Hematopoietic multipotent progenitor cell treated with erythropoietin and hydrocortisone succinate and interleukin-3 and kit ligand, for 17 days (in vitro differentiated cells): ENCODE data around the gene UBE2V1.
"Not testable (repeated sequence)": the region's sequence is repeated elsewhere in the genome, so short reads cannot be mapped to it uniquely, and the experiment has no call there.

Experiments used
- DNase-seq: peaks from one replicate; pipeline ENCODE4 v3.0.0-alpha.2; 2015; ENCODE audit warnings: low spot score

The UBE2V1 gene

GRCh38 chr20:50112512-50113419, at the start of gene UBE2V1:
TSS of gene UBE2V1 (minus strand) at chr20:50113150. CDS start at chr20:50113128, 22 bp downstream.
- DNase-seq, result peak; percentile 86

GRCh38 chr20:50161494-50161893, 48.5 kb upstream of the UBE2V1 start:
- not testable (repeated sequence) for DNase-seq

- peak; percentile 93 for DNase-seq
Observed at GRCh38 chr20:50153500-50154377, 40.8 kb upstream of the UBE2V1 start, which contains the start of gene PEDS1. TSS of gene PEDS1 (minus strand) at chr20:50153723. CDS start at chr20:50153637, 86 bp downstream.

DNA sequence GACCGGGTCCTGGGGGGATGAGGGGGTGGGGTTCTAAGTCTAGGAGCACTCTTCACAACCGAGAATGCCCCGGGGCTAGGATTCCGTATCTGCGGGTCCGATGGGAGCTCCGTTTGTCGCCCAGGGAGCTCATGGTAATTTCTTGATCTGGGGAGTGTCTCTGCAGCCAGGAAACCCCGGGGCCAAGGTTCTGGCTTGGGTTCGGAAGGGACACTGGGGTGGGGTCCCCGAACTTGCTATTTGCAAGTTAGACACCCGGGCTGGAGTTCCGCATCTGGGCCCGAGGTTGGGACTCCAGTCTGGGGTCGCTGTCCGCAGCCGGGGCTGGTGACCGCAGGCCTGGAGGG, 40.2 kb upstream of the UBE2V1 start:
- DNase-seq, result no peak

- no peak for DNase-seq
Observed at GRCh38 chr20:50152394-50153152, 39.6 kb upstream of the UBE2V1 start.

DNA sequence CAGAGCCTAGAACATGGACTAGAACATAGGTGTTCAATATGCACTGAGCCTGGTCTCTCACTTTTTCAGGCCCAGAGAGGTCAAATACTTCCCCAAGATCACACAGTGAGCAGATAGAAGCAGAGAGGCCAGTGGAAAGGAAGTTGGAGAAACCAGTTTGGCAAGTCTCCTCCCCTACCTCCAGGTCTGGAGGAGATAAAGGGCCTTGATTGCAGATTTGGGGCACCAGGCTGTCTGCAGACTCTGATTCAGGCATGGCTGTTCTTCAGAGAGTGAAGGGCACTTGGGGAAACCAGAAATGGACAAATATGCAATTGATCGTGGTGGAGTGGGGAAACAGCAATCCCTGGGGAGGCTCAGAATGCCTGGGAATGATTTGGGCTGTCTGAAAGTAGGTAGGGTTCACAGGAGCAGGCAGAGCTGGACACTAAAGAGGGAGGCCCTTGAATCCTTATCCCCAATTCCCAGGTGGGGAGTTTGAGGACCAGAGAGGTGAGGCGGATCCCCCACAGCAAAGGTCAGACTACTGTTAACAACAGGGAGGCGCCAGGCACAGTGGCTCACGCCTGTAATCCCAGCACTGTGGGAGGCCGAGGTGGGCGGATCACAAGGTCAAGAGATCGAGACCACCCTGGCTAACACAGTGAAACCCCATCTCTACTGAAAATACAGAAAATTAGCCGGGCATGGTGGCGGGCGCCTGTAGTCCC, 38.2 kb upstream of the UBE2V1 start:
- peak; percentile 58 for DNase-seq

GRCh38 chr20:50149481-50150254, 36.7 kb upstream of the UBE2V1 start:
- DNase-seq, result no peak

GRCh38 chr20:50146732-50147662, 34.0 kb upstream of the UBE2V1 start:
- peak; percentile 52 for DNase-seq

GRCh38 chr20:50146214-50146613, 33.3 kb upstream of the UBE2V1 start:
- DNase-seq, result no peak

DNA sequence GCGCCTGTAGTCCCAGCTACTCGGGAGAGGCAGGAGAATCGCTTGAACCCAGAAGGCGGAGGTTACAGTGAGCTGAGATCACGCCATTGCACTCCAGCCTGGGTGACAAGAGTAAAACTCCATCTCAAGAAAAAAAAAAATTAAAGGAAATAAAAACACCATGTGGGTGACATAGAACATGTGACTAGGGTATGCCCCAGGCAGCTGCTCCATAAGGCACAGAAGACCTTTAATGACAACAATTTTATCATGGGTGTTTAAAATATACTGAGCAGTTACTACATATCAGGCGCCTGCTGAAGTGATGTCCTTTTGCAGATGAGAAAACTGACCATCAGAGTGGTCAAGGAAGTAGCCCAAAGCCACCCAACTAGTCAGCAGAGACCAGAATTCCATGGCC, 32.6 kb upstream of the UBE2V1 start:
- no peak for DNase-seq

GRCh38 chr20:50144362-50144761, 31.4 kb upstream of the UBE2V1 start:
- no peak for DNase-seq

DNA sequence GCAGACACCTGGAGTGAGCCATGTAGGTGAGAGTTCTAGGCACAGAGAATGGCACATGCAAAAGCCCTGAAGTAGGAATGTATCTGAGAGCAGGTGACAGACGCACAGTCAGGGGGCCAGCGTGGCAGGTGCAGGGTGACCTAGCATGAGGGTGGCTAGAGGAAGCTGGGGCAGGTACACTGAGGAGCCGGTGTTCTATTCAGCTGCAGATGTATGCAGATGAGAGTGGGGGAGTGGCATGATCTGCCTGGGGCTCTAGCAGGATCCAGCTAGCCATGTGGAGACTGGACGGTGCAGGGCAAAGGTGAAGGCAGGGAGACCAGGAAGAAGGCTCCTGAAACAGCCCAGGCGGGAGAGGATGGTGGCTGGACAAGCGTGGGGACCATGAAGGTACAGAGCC, 29.9 kb upstream of the UBE2V1 start:
- no peak for DNase-seq

DNA sequence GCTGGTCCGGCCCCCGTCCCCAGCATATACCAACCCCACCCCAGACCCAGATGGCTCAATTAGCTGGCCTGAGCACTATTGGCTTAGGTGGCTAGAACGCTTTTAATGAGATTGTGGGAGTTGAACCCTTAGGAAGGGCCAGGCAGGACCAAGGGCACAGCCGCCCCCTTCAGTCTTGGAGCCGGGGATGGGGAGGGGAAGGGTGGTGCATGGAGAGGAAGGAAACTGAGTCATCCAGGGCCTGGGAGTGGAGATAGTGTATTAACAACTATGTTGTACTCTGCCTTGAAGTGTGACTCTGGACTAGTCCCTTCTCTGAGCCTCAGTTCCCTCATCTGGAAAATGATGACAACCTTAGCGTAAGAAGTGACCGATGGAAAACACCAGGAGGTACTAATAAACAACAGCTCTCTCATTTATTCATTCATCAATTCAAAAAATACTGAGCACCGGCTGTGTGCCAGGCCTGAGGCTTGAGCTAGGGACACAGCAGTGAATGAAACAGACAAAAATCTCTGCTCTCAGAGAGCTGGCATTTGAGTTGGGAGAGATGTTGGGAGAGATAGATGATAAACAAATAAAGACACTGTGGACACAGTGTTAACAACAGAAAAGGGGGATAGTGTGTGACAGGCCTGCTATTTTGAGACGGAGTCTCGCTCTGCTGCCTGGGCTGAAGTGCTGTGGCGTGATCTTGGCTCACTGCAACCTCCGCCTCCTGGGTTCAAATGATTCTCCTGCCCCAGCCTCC, 29.0 kb upstream of the UBE2V1 start:
- no peak for DNase-seq

- DNase-seq, result no peak
Observed at GRCh38 chr20:50141018-50141675, 28.2 kb upstream of the UBE2V1 start.

GRCh38 chr20:50140339-50140859, 27.4 kb upstream of the UBE2V1 start:
- no peak for DNase-seq

GRCh38 chr20:50138479-50139393, 25.8 kb upstream of the UBE2V1 start:
- DNase-seq, result no peak

DNA sequence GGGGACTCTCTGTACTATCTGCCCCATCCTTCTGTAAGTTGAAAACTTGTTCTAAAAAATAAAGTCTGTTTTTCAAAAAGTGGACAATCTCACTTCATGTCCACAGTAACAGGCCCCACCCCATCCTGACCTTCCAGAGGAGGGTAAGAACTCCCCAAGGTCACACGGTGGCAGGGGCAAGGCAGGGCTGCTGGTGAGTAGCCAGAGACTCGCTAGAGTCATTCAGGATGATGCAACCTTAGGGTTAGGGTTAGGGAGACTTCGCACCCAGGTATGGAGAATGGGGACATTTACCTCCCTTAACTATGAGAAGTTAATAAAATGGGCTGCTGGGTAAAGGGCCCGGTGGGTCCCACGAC, 25.1 kb upstream of the UBE2V1 start:
- no peak for DNase-seq
